ENCODE results near the gene GINS3. TPM values are rescaled to one million over a fixed set of nuclear protein-coding genes. Genes with fewer than 3 reads are reported as not detected.
"Not testable (repeated sequence)": the region's sequence is repeated elsewhere in the genome, so short reads cannot be mapped to it uniquely, and the experiment has no call there.

GINS3 gene
- total RNA-seq, 2 experiments from 2014 or later = 49.1 to 50.5 TPM

GRCh38 chr16:58415003-58415402, 22.7 kb downstream of the GINS3 start:
- intact Hi-C loops (cut with micrococcal nuclease; ENCODE audit: unreplicated experiment) = loop anchor here (5.0 kb wide), 3 partner anchors 57 to 317 kb away; partner anchors contain the start of genes CNOT1 and GOT2
- Histone ChIP-seq H4K20me1 (ENCODE audit: insufficient read depth, low read length) (no peaks in the 10 kb centered on the region), H3K36me3 (ENCODE audit: insufficient read depth, low read length) (no peaks in the 10 kb centered on the region; the same call in 1 of the 2 replicates), H3K9me2 (ENCODE audit: insufficient read depth, low read length) (no peaks in the 10 kb centered on the region), H3K79me2 (ENCODE audit: insufficient read depth, low read depth, low read length) (no peaks in the 10 kb centered on the region), H3K4me1 (ENCODE audit: insufficient read depth, low read length, poor library complexity, severe bottlenecking) (peaks cover 82% of the 10 kb centered on the region), H2AFZ (ENCODE audit: low read length) (0 out of 2 replicates have a peak overlapping the region, but pooled peaks have one; percentile 48), H3K4me3 (ENCODE audit: low read depth, low read length, poor library complexity, severe bottlenecking) (no peak overlapping the region), H3K9me3 (ENCODE audit: low read length) (no peaks in the 10 kb centered on the region), H3K27ac (ENCODE audit: low read depth, low read length, poor library complexity, severe bottlenecking) (peak overlapping the region; percentile 100), H3K4me2 (ENCODE audit: low read length) (no peak overlapping the region)
- TF ChIP-seq EZH2phosphoT487 (IDR thresholded peaks at IDR 0.05; ENCODE audit: borderline replicate concordance, low read depth, low read length) = no peak
- TF ChIP-seq, protein P1, sequence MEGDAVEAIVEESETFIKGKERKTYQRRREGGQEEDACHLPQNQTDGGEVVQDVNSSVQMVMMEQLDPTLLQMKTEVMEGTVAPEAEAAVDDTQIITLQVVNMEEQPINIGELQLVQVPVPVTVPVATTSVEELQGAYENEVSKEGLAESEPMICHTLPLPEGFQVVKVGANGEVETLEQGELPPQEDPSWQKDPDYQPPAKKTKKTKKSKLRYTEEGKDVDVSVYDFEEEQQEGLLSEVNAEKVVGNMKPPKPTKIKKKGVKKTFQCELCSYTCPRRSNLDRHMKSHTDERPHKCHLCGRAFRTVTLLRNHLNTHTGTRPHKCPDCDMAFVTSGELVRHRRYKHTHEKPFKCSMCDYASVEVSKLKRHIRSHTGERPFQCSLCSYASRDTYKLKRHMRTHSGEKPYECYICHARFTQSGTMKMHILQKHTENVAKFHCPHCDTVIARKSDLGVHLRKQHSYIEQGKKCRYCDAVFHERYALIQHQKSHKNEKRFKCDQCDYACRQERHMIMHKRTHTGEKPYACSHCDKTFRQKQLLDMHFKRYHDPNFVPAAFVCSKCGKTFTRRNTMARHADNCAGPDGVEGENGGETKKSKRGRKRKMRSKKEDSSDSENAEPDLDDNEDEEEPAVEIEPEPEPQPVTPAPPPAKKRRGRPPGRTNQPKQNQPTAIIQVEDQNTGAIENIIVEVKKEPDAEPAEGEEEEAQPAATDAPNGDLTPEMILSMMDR (conservative IDR thresholded peaks at IDR 0.05; ENCODE audit: low read length) = no peak
- ChIA-PET CTCF (ENCODE audit: unreplicated experiment) (no interaction called here), POLR2A (interaction anchor here (0.9 to 8.3 kb wide), 5 partner anchors 13 to 24 kb away, joined by 3 to 66 read pairs (median 4); partner anchors contain the start of gene GINS3)
- no TSS peak for BruUV-seq (replicated peaks)
- DNase-seq (ENCODE audit: low spot score) = no peak

DNA sequence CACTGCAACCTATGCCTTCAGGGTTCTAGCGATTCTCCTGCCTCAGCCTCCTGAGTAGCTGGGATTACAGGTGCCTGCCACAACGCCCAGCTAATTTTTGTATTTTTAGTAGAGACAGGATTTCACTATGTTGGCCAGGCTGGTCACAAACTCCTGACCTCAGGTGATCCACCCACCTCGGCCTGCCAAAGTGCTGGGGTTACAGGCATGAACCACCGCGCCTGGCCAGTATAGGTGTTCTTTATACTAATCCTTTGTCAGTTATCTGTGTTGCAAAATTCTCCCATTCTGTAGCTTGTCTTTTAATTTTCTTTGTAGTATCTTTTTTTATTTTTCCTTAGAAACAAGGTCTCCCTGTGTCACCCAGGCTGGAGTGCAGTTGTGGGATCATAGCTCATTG, 23.7 kb downstream of the GINS3 start:
- CTCF ChIA-PET (ENCODE audit: unreplicated experiment); H3K79me2 ChIP-seq (ENCODE audit: insufficient read depth, low read depth, low read length); DNase-seq (ENCODE audit: low spot score); H3K9me2 ChIP-seq (ENCODE audit: insufficient read depth, low read length); H3K36me3 ChIP-seq (ENCODE audit: insufficient read depth, low read length); H3K9me3 ChIP-seq (ENCODE audit: low read length); BruUV-seq (replicated peaks); H4K20me1 ChIP-seq (ENCODE audit: insufficient read depth, low read length): not testable (repeated sequence)
- H3K4me3 ChIP-seq (ENCODE audit: low read depth, low read length, poor library complexity, severe bottlenecking) = peak overlapping the region; percentile 19
- POLR2A ChIA-PET = interaction anchor here (0.6 to 8.3 kb wide), 11 partner anchors 10 to 172 kb away, joined by 3 to 66 read pairs (median 4); partner anchors contain the start of gene GINS3
- peak overlapping the region; percentile 100 for H3K27ac ChIP-seq (ENCODE audit: low read depth, low read length, poor library complexity, severe bottlenecking)
- intact Hi-C loops (cut with micrococcal nuclease; ENCODE audit: unreplicated experiment) = loop anchor here (5.0 kb wide), 3 partner anchors 56 to 316 kb away; partner anchors contain the start of genes CNOT1 and GOT2
- peaks cover 88% of the 10 kb centered on the region for H3K4me1 ChIP-seq (ENCODE audit: insufficient read depth, low read length, poor library complexity, severe bottlenecking)
- H3K4me2 ChIP-seq (ENCODE audit: low read length) = peak overlapping the region; percentile 72
- H2AFZ ChIP-seq (ENCODE audit: low read length) = peak overlapping the region; percentile 48; the same call in 1 of the 2 replicates

- intact Hi-C loops (cut with micrococcal nuclease; ENCODE audit: unreplicated experiment) = loop anchor here (5.0 kb wide), 3 partner anchors 55 to 315 kb away; partner anchors contain the start of genes CNOT1 and GOT2
- ChIA-PET POLR2A (interaction anchor here (0.7 to 8.3 kb wide), 6 partner anchors 9 to 63 kb away, joined by 3 to 66 read pairs (median 7); partner anchors contain the start of gene GINS3), CTCF (ENCODE audit: unreplicated experiment) (no interaction called here)
- Histone ChIP-seq H4K20me1 (ENCODE audit: insufficient read depth, low read length) (no peaks in the 10 kb centered on the region), H3K4me1 (ENCODE audit: insufficient read depth, low read length, poor library complexity, severe bottlenecking) (peaks cover 88% of the 10 kb centered on the region), H3K9me2 (ENCODE audit: insufficient read depth, low read length) (no peaks in the 10 kb centered on the region), H3K36me3 (ENCODE audit: insufficient read depth, low read length) (no peaks in the 10 kb centered on the region; the same call in 1 of the 2 replicates), H2AFZ (ENCODE audit: low read length) (peak overlapping the region; percentile 3; the same call in 1 of the 2 replicates), H3K27ac (ENCODE audit: low read depth, low read length, poor library complexity, severe bottlenecking) (peak overlapping the region; percentile 100), H3K4me3 (ENCODE audit: low read depth, low read length, poor library complexity, severe bottlenecking) (peak overlapping the region; percentile 51), H3K9me3 (ENCODE audit: low read length) (no peaks in the 10 kb centered on the region), H3K79me2 (ENCODE audit: insufficient read depth, low read depth, low read length) (peaks cover 9% of the 10 kb centered on the region; the same call in 1 of the 2 replicates), H3K4me2 (ENCODE audit: low read length) (peak overlapping the region; percentile 72)
- TSS peak; percentile 74 for BruUV-seq (replicated peaks)
- DNase-seq (ENCODE audit: low spot score) = no peak
- TF ChIP-seq EZH2phosphoT487 (IDR thresholded peaks at IDR 0.05; ENCODE audit: borderline replicate concordance, low read depth, low read length) = no peak
- TF ChIP-seq, protein P1 (conservative IDR thresholded peaks at IDR 0.05; ENCODE audit: low read length) = no peak
Observed at GRCh38 chr16:58417035-58417434, 24.8 kb downstream of the GINS3 start.
